Loucy (cell line): ENCODE results near the gene ABCB10.

Source experiments
- EZH2phosphoT487 ChIP-seq: fragments of 200-600 bp; IDR thresholded peaks from 2 replicates; pipeline ENCODE4 v1.6.1; 2018; ENCODE audit warnings: antibody characterized with exemption, mild to moderate bottlenecking, moderate library complexity, borderline replicate concordance
- TF ChIP-seq, protein P1 (sequence below): fragments of 200-600 bp; sonication (generic); conservative IDR thresholded peaks from 2 replicates; pipeline ENCODE4 v1.5.1; 2014; ENCODE audit warnings: mild to moderate bottlenecking, antibody characterized with exemption, low read length

DNA sequence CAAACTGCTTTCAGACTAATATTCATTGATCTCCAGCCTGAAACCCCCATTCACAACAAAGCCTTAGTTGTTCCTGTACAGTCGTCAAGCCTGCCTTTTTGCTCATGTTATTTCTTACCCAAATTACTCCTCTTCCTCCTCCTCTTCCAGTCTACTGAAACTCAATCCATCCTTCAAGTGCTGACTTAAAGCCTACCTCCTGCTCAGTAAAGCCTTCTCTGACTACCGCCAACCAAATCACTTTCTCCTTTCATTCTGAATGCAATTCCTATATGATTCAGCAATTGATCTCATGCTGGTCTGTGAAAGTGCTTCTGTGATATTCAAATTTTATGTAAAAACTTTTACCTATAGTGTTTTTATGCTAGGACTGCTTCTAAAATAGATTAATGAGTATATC is 48.9 kb upstream of the ABCB10 start:
- TF ChIP-seq, protein P1, sequence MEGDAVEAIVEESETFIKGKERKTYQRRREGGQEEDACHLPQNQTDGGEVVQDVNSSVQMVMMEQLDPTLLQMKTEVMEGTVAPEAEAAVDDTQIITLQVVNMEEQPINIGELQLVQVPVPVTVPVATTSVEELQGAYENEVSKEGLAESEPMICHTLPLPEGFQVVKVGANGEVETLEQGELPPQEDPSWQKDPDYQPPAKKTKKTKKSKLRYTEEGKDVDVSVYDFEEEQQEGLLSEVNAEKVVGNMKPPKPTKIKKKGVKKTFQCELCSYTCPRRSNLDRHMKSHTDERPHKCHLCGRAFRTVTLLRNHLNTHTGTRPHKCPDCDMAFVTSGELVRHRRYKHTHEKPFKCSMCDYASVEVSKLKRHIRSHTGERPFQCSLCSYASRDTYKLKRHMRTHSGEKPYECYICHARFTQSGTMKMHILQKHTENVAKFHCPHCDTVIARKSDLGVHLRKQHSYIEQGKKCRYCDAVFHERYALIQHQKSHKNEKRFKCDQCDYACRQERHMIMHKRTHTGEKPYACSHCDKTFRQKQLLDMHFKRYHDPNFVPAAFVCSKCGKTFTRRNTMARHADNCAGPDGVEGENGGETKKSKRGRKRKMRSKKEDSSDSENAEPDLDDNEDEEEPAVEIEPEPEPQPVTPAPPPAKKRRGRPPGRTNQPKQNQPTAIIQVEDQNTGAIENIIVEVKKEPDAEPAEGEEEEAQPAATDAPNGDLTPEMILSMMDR = no peak
- TF ChIP-seq EZH2phosphoT487 = no peak
